ENCODE data around the gene JCAD.
"Not testable (repeated sequence)": the region's sequence is repeated elsewhere in the genome, so short reads cannot be mapped to it uniquely, and the experiment has no call there.

JCAD gene

DNA sequence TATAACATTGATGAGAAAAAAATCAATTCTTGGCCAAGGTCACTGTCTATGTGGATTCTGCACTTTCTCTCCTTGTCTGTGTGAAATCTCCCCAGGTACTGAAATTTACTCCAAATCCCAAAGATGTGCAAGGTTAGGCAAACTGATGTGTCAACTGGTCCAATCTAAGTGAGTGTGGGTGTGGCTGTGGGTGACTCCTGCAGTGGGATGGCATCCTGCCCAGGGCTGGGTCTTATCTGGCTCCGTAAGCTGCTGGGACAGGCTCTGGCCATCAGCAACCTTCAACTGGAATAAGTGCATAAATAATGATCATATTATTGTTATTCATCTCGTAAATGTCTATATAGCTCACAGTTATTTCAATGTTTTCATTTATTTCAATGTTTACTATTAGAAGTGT, 79.3 kb downstream of the JCAD start:
- no peak for DNase-seq

DNA sequence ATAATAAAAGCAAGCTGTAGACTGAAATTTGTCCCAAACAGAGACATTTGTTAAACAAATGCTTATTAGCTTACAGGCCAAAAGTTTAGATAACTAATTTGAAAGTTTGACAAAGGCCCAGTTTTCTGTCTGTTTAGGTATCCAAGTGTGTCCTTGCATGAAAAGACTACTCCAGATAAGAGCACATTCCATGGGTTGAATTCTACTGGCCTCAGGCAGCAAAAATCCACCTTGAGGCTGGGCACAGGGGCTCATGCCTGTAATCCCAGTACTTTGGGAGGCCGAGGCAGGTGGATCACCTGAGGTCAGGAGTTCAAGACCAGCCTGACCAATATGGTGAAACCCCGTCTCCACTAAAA, 80.0 kb downstream of the JCAD start:
- not testable (repeated sequence) for DNase-seq

DNA sequence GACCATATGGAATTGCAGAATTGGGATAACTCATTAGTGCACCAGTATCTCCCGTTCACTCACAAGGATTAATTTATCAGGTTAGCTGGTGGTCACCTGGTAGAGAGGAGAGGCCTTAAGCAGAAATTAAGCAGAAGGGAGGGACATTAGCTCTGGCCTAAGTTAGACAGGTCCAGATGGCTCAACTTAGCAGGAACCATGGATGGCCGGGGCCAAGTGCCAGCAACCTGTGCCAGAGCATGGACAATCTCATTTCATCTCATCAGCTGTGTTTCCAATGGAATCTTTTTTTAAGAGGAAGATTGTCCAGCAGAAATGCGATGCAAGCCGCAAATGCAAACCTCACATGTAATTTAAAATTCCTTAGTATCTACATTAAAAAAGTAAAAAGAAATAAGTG, 82.2 kb downstream of the JCAD start:
- no peak for DNase-seq

DNA sequence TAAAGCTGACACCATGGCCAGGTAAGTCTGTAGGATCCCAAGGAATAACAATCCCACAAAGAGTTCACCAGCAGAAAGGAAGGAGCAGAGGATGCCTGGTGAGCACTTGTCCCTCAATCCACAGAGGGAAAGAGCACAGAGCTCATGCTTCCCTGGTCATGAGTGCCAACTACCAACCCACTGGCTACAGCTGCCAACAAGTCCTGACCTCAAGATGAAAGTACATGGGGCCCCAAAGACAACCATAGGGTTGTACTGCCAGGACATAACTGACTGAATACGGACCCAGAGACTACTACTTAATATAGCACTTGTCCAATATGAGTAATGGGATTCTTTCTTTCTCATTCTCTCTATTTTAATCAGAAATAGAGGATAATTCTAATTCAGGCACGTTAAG, 83.3 kb downstream of the JCAD start:
- no peak for DNase-seq

DNA sequence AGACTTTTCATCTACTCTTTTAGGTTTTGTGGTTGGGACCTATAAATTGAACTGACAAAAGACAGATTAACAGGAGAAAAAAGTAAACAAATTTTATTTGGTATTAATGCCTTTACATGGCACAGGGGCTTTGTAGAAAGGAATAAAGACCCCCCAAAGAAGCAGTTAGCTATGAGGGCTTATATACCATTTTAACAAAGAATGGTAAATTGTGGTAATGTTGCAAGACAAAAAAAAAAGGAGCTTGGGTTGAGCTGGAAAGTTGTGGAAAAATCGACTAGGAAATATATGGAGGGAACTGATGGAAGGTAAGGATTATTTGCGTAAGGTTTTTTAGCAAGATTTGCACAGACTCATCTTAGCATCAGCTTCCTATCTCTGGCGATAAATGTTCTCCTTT, 84.6 kb downstream of the JCAD start:
- no peak for DNase-seq

DNA sequence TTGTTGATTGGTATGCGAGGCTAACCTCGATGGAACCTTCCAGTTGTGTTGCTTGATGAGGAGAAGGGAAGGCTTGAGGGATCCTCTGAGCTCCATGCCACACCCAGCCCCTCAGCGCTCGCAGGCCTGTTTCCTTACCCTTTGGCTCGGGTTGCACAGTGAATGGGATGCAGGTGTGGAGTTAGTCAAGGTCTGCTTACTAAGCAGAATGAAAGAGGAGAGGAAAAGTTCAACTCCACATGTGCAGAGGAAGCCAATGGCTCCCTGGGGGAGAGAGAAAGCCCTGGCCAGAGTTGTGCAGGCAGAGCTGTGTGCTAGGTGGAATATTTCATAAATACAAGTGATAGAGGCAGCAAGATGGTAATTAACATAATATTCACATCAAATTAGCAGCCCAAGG, 85.5 kb downstream of the JCAD start:
- no peak for DNase-seq

DNA sequence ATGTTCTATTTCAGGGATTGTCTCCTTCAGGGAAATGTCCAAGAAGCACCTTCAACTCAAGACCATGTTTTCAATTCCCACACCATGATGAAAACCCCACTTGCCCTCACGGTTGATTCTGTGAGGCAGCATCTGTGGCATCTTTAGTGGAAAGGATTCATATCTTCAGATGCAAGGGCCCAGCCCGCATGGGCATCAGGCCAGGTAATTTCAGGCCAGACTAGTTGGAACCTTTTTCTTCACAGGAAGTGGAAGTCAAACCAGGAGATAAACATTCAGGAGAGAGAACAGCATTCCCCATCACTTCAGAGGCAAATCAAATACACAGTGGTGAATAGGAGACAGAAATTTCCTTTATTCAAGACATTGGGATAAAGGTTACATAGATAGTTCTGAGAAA, 88.8 kb downstream of the JCAD start:
- no peak for DNase-seq

DNA sequence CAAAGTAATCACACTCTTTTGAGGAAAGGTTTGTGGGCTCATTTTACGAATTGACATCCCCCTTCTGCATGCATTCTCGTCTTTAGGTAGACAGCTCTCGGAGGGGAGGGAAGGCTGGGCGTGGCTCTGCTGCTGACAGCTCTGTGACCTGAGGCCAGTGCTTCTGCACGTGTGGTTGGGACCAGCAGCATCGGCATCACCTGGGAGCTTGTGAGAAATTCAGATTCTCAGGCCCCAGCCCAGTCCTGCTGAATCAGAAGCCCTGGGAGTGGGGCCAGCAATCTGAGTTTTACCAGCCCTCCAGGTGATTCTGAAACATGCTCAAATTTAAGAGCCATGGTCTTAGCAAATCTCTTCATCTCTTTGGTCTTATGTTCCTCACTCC, 89.4 kb downstream of the JCAD start:
- no peak for DNase-seq

DNA sequence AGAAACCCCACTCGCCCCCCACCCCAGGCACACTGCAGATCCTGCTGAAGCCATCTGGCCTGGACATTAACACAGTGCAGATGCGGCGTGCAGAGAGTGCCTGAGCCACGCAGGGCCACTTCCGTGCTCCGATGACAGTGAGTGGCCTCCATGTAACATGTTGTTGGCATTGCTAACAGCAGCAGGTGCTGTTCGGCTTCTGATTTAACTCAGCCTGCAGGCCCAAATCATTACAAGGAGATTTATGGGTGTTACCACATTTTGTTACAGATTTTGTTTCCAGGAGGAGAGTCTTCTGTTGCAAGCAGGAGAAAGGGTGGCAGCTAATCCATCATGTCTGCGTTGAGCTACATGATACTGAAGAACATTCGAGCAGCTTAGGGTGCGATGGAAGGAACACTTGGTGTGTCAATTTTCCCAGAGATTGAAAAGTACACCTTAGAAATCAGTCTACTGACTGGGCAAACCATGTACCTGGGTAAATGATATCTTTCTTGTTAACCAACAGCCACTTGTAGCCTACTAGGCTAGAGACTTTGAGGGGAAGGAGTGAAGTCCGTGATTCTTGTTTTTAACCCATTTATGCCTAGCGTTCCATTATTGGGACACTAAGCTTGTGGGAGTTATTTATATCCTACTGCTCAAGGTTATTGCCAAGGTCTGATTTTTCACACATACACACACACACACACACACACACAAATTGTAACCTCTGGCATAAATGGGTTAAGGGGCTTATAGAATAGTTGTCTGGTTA, 90.0 kb downstream of the JCAD start:
- no peak for DNase-seq

DNA sequence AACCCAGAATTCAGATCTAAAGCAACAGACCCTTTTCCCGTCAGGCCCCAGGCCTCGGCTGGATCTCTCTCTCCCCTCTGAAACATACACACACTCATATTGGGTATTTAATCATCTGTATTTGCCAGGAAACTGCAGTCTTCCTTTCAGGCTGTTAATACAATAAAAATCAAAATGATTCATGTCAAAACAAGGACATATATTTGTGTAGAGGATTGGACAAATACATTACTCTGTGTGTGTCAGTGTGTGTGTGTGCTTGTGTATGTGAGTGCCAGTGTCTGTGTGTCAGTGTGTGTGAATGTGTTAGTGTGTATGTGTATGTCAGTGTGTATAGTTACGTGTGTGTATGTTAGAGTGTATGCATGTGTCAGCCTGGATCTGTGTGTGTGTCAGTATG, 90.8 kb downstream of the JCAD start:
- no peak for DNase-seq

DNA sequence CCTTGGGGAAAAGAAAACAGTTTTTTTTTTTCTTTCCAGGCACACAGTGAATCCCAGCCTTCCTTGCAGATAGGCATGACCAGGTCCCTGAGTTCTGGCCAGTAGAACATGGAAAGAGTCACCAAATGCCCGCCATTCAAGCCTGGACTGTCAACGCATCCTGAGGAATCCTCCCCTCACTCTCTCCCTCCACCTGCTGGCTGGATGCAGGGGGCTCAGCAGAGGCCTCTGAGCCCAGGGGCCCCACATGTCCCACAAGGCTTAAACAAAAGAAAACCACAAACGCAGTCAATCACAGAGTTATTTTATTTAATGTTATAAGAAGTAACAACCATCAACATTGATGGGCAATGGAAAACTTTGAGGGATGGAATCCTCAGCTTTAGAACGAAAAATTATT, 93.1 kb downstream of the JCAD start:
- no peak for DNase-seq
